BE2C (cell line): ENCODE data around the gene MAT1A.

ENCODE experiments used
- DNase-seq: peaks from one replicate; pipeline ENCODE4 v3.0.0-alpha.2; 2020
- H3K27me3 ChIP-seq: fragments of 250-450 bp; sonication (Bioruptor Pico); 2 replicates; pipeline ENCODE4 v1.5.1; 2020; ENCODE audit warnings: mild to moderate bottlenecking
- H3K36me3 ChIP-seq: fragments of 250-450 bp; sonication (Bioruptor Pico); 2 replicates; pipeline ENCODE4 v1.5.1; 2020; ENCODE audit warnings: mild to moderate bottlenecking
- H3K4me1 ChIP-seq: fragments of 250-450 bp; sonication (Bioruptor Pico); 2 replicates; pipeline ENCODE4 v1.5.1; 2020
- H3K4me3 ChIP-seq: 2 replicates; pipeline ENCODE4 v1.5.1; 2011; ENCODE audit warnings: low read depth, low read length
- H3K9me3 ChIP-seq: fragments of 250-450 bp; sonication (Bioruptor Pico); 2 replicates; pipeline ENCODE4 v1.5.1; 2020
- CTCF ChIP-seq: IDR thresholded peaks from 2 replicates; pipeline ENCODE4 v1.5.1; 2012; ENCODE audit warnings: mild to moderate bottlenecking, low read depth, low read length

The MAT1A gene

GRCh38 chr10:80275756-80276155, 13.7 kb downstream of the MAT1A start:
- Histone ChIP-seq H3K36me3 (no peaks in the 10 kb centered on the region), H3K9me3 (no peaks in the 10 kb centered on the region), H3K27me3 (no peaks in the 10 kb centered on the region), H3K4me3 (no peak overlapping the region), H3K4me1 (no peaks in the 10 kb centered on the region)
- DNase-seq: no peak
- no peak for TF ChIP-seq CTCF

DNA sequence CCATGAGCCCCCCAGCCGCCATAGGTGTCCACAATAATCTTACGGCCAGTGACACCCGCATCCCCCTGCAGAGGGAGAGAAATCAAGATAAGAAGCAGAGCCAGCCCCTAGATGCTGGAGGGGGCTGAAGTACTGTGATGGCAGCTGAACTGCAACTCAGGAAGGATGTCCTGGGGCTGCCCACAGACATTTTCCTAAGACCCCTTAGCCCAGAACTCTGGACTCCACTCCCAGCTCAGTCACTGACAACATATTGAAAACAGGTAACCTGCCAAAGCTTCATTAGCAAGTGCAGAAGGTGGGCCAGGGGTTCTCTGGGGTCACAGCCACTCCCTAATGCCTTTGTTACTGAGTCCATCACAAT, 14.3 kb downstream of the MAT1A start:
- no peak for TF ChIP-seq CTCF
- Histone ChIP-seq H3K4me1 (no peaks in the 10 kb centered on the region), H3K36me3 (no peaks in the 10 kb centered on the region), H3K27me3 (no peaks in the 10 kb centered on the region), H3K9me3 (no peaks in the 10 kb centered on the region), H3K4me3 (no peak overlapping the region)
- DNase-seq: no peak

- no peak for TF ChIP-seq CTCF
- no peak for DNase-seq
- H3K4me1 ChIP-seq: no peaks in the 10 kb centered on the region
- H3K4me3 ChIP-seq: no peak overlapping the region
- H3K27me3 ChIP-seq: no peaks in the 10 kb centered on the region
- no peaks in the 10 kb centered on the region for H3K36me3 ChIP-seq
- H3K9me3 ChIP-seq: no peaks in the 10 kb centered on the region
Observed at GRCh38 chr10:80274396-80275134, 14.9 kb downstream of the MAT1A start.

GRCh38 chr10:80273523-80274170, 15.8 kb downstream of the MAT1A start:
- DNase-seq: no peak
- TF ChIP-seq CTCF: no peak
- H3K9me3 ChIP-seq: no peaks in the 10 kb centered on the region
- no peaks in the 10 kb centered on the region for H3K27me3 ChIP-seq
- H3K36me3 ChIP-seq: no peaks in the 10 kb centered on the region
- H3K4me1 ChIP-seq: no peaks in the 10 kb centered on the region
- no peak overlapping the region for H3K4me3 ChIP-seq

GRCh38 chr10:80272793-80273522, 16.5 kb downstream of the MAT1A start:
- Histone ChIP-seq H3K9me3 (no peaks in the 10 kb centered on the region), H3K4me1 (no peaks in the 10 kb centered on the region), H3K27me3 (no peaks in the 10 kb centered on the region), H3K36me3 (no peaks in the 10 kb centered on the region), H3K4me3 (no peak overlapping the region)
- DNase-seq: no peak
- no peak for TF ChIP-seq CTCF

GRCh38 chr10:80271416-80271815, 18.0 kb downstream of the MAT1A start:
- no peak for DNase-seq
- Histone ChIP-seq H3K27me3 (no peaks in the 10 kb centered on the region), H3K36me3 (no peaks in the 10 kb centered on the region), H3K4me1 (no peaks in the 10 kb centered on the region), H3K4me3 (no peak overlapping the region), H3K9me3 (no peaks in the 10 kb centered on the region)
- TF ChIP-seq CTCF: no peak
